ENCODE results near the gene NR5A2. TPM values are rescaled to one million over a fixed set of nuclear protein-coding genes. Genes with fewer than 3 reads are reported as not detected.

Gene NR5A2
- total RNA-seq, 1 donor from 2014 or later = 2.0 TPM

GRCh38 chr1:200103966-200104583, 76.6 kb downstream of the NR5A2 start:
- Mint-ChIP-seq H3K9me3 (ENCODE audit: unreplicated experiment) (no peaks in the 10 kb centered on the region), H3K4me1 (ENCODE audit: low read depth, unreplicated experiment) (peaks cover 6% of the 10 kb centered on the region), H3K4me3 (ENCODE audit: unreplicated experiment) (no peak overlapping the region), H3K27ac (ENCODE audit: unreplicated experiment) (no peak overlapping the region), H3K27me3 (ENCODE audit: unreplicated experiment) (peaks cover 3% of the 10 kb centered on the region), H3K36me3 (ENCODE audit: unreplicated experiment) (no peaks in the 10 kb centered on the region)
- TF ChIP-seq CTCF (IDR thresholded peaks at IDR 0.05; ENCODE audit: partially characterized antibody, unreplicated experiment) = no peak
- no peak for DNase-seq

DNA sequence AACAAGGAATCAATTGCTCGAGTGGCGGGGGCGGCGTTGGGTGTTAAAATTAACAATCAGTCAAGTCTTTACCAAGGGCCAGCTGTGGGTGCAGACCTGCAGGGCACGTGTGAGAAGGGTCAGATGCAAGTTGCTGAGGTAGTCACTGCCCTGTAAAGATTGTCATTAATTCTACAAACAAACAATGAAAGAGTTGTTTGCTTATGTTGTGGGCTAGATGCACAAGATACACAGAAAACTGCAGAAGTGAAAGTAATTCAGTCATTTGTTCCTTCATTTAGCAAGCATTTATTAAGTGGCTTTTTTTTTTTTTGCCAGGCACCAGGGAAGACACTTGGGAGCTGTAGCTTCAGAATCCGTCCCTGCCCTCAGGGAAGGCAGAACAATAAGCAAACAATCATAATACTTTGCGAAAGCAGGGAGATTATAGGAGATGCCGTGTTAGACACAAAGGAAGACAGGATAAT, 79.5 kb downstream of the NR5A2 start:
- Mint-ChIP-seq H3K27ac (ENCODE audit: unreplicated experiment) (no peak overlapping the region), H3K4me1 (ENCODE audit: low read depth, unreplicated experiment) (peaks cover 6% of the 10 kb centered on the region), H3K27me3 (ENCODE audit: unreplicated experiment) (peaks cover 3% of the 10 kb centered on the region), H3K36me3 (ENCODE audit: unreplicated experiment) (no peaks in the 10 kb centered on the region), H3K4me3 (ENCODE audit: unreplicated experiment) (no peak overlapping the region), H3K9me3 (ENCODE audit: unreplicated experiment) (no peaks in the 10 kb centered on the region)
- no peak for TF ChIP-seq CTCF (IDR thresholded peaks at IDR 0.05; ENCODE audit: partially characterized antibody, unreplicated experiment)
- no peak for DNase-seq

GRCh38 chr1:200108659-200109058, 81.1 kb downstream of the NR5A2 start:
- no peak overlapping the region for H3K27ac Mint-ChIP-seq (ENCODE audit: unreplicated experiment)
- no peak for TF ChIP-seq CTCF (IDR thresholded peaks at IDR 0.05; ENCODE audit: partially characterized antibody, unreplicated experiment)
- DNase-seq = no peak

GRCh38 chr1:200112290-200112689, 84.8 kb downstream of the NR5A2 start:
- Mint-ChIP-seq H3K4me1 (ENCODE audit: low read depth, unreplicated experiment) (peaks cover 3% of the 10 kb centered on the region), H3K9me3 (ENCODE audit: unreplicated experiment) (no peaks in the 10 kb centered on the region), H3K4me3 (ENCODE audit: unreplicated experiment) (no peak overlapping the region), H3K27me3 (ENCODE audit: unreplicated experiment) (peaks cover 3% of the 10 kb centered on the region), H3K27ac (ENCODE audit: unreplicated experiment) (no peak overlapping the region), H3K36me3 (ENCODE audit: unreplicated experiment) (no peaks in the 10 kb centered on the region)
- no peak for DNase-seq
- no peak for TF ChIP-seq CTCF (IDR thresholded peaks at IDR 0.05; ENCODE audit: partially characterized antibody, unreplicated experiment)

More at GRCh38 chr1:200108659-200109058, 81.1 kb downstream of the NR5A2 start:
- Mint-ChIP-seq H3K4me3 (ENCODE audit: unreplicated experiment) (no peak overlapping the region), H3K36me3 (ENCODE audit: unreplicated experiment) (no peaks in the 10 kb centered on the region), H3K9me3 (ENCODE audit: unreplicated experiment) (no peaks in the 10 kb centered on the region), H3K4me1 (ENCODE audit: low read depth, unreplicated experiment) (peaks cover 6% of the 10 kb centered on the region), H3K27me3 (ENCODE audit: unreplicated experiment) (peaks cover 3% of the 10 kb centered on the region)

- Mint-ChIP-seq H3K4me1 (ENCODE audit: low read depth, unreplicated experiment) (peaks cover 2% of the 10 kb centered on the region), H3K27me3 (ENCODE audit: unreplicated experiment) (no peaks in the 10 kb centered on the region), H3K4me3 (ENCODE audit: unreplicated experiment) (no peak overlapping the region), H3K9me3 (ENCODE audit: unreplicated experiment) (no peaks in the 10 kb centered on the region), H3K27ac (ENCODE audit: unreplicated experiment) (no peak overlapping the region), H3K36me3 (ENCODE audit: unreplicated experiment) (no peaks in the 10 kb centered on the region)
- TF ChIP-seq CTCF (IDR thresholded peaks at IDR 0.05; ENCODE audit: partially characterized antibody, unreplicated experiment) = no peak
- DNase-seq = no peak
Measured at GRCh38 chr1:200115532-200115931, 88.0 kb downstream of the NR5A2 start.

All from glutamatergic neuron (in vitro differentiated cells).